DOHH2 (cell line): Measurements from ENCODE around the gene SLC22A14.

ENCODE experiments used
- H3F3A ChIP-seq: fragments of 200-600 bp; sonication (generic), shearing (Covaris generic); 2 replicates; pipeline ENCODE4 v1.6.0; 2016; ENCODE audit warnings: antibody characterized with exemption, mild to moderate bottlenecking; ENCODE audit not compliant: control insufficient read depth, insufficient read depth
- H3K27ac ChIP-seq: fragments of 200-600 bp; sonication (generic); 2 replicates; pipeline ENCODE4 v1.5.1; 2014; ENCODE audit warnings: low read depth, mild to moderate bottlenecking, low read length, moderate library complexity
- H3K27me3 ChIP-seq: fragments of 200-600 bp; sonication (generic); 2 replicates; pipeline ENCODE4 v1.6.1; 2014; ENCODE audit warnings: mild to moderate bottlenecking, low read length, mixed read lengths; ENCODE audit not compliant: control insufficient read depth
- H3K36me3 ChIP-seq: fragments of 200-600 bp; sonication (generic); 2 replicates; pipeline ENCODE4 v1.6.1; 2014; ENCODE audit warnings: mild to moderate bottlenecking, low read length, moderate library complexity, mixed read lengths; ENCODE audit not compliant: control insufficient read depth
- H3K4me1 ChIP-seq: fragments of 200-600 bp; sonication (generic); 2 replicates; pipeline ENCODE4 v1.6.1; 2014; ENCODE audit warnings: mild to moderate bottlenecking, low read length, mixed read lengths; ENCODE audit not compliant: control insufficient read depth
- H3K4me2 ChIP-seq: fragments of 200-600 bp; sonication (generic); 2 replicates; pipeline ENCODE4 v1.6.0; 2014; ENCODE audit warnings: mild to moderate bottlenecking, low read length, moderate library complexity
- H3K4me3 ChIP-seq: fragments of 200-600 bp; sonication (generic); 2 replicates; pipeline ENCODE4 v1.5.1; 2014; ENCODE audit warnings: mild to moderate bottlenecking, low read length, mixed read lengths
- H3K79me2 ChIP-seq: fragments of 200-600 bp; sonication (generic); 2 replicates; pipeline ENCODE4 v1.6.1; 2014; ENCODE audit warnings: mild to moderate bottlenecking, low read length, mixed read lengths; ENCODE audit not compliant: control insufficient read depth
- H3K9me2 ChIP-seq: fragments of 200-600 bp; sonication (generic); replicated peaks from 2 replicates; pipeline ENCODE4 v1.6.1; 2014; ENCODE audit warnings: mild to moderate bottlenecking, low read length, mixed read lengths; ENCODE audit not compliant: control insufficient read depth
- H3K9me3 ChIP-seq: fragments of 200-600 bp; sonication (generic); 2 replicates; pipeline ENCODE4 v1.6.1; 2014; ENCODE audit warnings: antibody characterized with exemption, low read length, mixed read lengths; ENCODE audit not compliant: control insufficient read depth, insufficient read depth
- H4K20me1 ChIP-seq: fragments of 200-600 bp; sonication (generic); 2 replicates; pipeline ENCODE4 v1.6.0; 2014; ENCODE audit warnings: low read depth, mild to moderate bottlenecking, antibody characterized with exemption, low read length, moderate library complexity; ENCODE audit not compliant: control insufficient read depth, insufficient read depth
- EZH2phosphoT487 ChIP-seq: fragments of 200-600 bp; sonication (generic); IDR thresholded peaks from 2 replicates; pipeline ENCODE4 v1.6.1; 2017; ENCODE audit warnings: borderline replicate concordance, mild to moderate bottlenecking, antibody characterized with exemption, low read length, moderate library complexity, mixed read lengths
- TF ChIP-seq, protein P1 (sequence below): fragments of 200-600 bp; sonication (generic); IDR thresholded peaks from one replicate; pipeline ENCODE4 v1.5.1; 2014; ENCODE audit warnings: antibody characterized with exemption, mild to moderate bottlenecking, low read depth, low read length; ENCODE audit not compliant: poor library complexity, severe bottlenecking

The SLC22A14 gene

DNA sequence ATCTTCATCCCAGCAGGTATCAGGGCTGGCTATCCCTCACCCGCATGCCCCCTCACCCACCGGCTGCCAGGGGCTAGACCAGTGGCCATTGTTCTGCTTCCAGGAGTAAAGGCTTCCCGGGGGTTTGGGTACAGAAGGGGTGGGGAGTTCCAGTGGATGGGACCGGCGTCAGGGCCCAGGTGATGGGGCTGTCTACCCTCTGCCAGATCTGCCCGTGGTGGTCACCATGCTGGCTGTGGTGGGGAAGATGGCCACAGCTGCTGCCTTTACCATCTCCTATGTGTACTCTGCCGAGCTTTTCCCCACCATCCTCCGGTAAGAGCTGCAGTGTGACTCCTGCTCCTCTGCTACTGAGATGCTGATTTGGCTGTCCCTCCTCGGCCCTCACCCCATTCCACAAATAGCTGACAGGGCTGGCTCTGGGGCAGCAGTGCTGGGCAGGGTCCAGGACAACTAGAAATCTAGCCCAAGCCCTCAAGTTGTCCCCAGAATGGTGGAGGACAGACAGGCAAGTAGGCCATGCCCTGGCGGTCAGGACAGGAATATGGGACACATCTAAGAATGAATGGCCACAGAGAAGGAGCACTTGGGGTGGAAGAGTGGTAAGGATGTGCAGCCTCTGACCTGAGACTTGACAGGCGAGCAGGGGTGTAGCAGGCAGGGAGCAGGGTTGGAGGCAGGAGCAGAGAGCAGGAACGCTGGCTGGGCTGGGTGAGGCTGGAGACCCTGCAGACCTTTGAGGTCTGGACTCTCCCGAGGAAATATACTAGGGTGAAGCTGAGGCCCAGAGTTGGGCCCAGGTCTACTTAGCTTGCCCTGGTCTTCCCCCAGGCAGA lies 5.8 kb upstream of the SLC22A14 start:
- H3K79me2 ChIP-seq = no peaks in the 10 kb centered on the region
- no peaks in the 10 kb centered on the region for H3K9me2 ChIP-seq
- no peaks in the 10 kb centered on the region for H3K36me3 ChIP-seq
- H3K4me3 ChIP-seq = no peak overlapping the region
- no peak overlapping the region for H3K27ac ChIP-seq
- H3K4me2 ChIP-seq = no peak overlapping the region
- TF ChIP-seq, protein P1, sequence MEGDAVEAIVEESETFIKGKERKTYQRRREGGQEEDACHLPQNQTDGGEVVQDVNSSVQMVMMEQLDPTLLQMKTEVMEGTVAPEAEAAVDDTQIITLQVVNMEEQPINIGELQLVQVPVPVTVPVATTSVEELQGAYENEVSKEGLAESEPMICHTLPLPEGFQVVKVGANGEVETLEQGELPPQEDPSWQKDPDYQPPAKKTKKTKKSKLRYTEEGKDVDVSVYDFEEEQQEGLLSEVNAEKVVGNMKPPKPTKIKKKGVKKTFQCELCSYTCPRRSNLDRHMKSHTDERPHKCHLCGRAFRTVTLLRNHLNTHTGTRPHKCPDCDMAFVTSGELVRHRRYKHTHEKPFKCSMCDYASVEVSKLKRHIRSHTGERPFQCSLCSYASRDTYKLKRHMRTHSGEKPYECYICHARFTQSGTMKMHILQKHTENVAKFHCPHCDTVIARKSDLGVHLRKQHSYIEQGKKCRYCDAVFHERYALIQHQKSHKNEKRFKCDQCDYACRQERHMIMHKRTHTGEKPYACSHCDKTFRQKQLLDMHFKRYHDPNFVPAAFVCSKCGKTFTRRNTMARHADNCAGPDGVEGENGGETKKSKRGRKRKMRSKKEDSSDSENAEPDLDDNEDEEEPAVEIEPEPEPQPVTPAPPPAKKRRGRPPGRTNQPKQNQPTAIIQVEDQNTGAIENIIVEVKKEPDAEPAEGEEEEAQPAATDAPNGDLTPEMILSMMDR = no peak
- TF ChIP-seq EZH2phosphoT487 = no peak
- peaks cover 4% of the 10 kb centered on the region; the same call in 1 of the 2 replicates for H3K4me1 ChIP-seq
- no peaks in the 10 kb centered on the region for H3F3A ChIP-seq
- H3K27me3 ChIP-seq = no peaks in the 10 kb centered on the region
- H3K9me3 ChIP-seq = no peaks in the 10 kb centered on the region
- H4K20me1 ChIP-seq = no peaks in the 10 kb centered on the region

DNA sequence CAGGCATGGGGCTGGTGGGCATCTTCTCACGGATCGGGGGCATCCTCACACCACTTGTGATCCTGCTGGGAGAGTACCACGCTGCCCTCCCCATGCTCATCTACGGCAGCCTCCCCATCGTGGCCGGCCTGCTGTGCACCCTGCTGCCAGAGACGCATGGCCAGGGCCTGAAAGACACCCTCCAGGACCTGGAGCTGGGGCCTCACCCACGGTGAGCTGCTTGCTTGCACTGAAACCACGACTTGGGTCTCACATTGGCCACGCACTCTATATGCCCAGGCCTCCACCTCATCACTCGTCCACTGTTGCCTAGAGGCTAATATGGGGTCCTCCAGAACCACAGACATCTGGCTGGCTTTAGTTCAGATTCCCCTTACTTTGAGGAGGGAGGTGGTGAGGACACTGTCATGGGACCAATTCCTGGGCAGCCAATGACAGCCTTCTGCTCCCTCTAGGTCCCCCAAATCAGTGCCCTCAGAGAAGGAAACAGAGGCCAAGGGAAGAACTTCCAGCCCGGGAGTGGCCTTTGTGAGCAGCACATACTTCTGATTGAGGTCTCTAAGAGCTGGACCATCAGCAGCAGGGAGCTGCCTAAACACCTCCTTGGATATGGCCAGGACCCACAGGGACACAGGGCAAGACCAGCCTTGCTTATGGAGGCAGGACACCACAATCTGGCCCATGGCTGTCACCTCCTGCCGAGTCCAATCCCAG lies 5.0 kb upstream of the SLC22A14 start:
- H4K20me1 ChIP-seq = no peaks in the 10 kb centered on the region
- H3K9me2 ChIP-seq = no peaks in the 10 kb centered on the region
- H3K36me3 ChIP-seq = no peaks in the 10 kb centered on the region
- no peaks in the 10 kb centered on the region for H3F3A ChIP-seq
- no peaks in the 10 kb centered on the region for H3K79me2 ChIP-seq
- no peaks in the 10 kb centered on the region for H3K27me3 ChIP-seq
- H3K9me3 ChIP-seq = no peaks in the 10 kb centered on the region
- no peak overlapping the region for H3K4me3 ChIP-seq
- no peak overlapping the region for H3K27ac ChIP-seq
- H3K4me1 ChIP-seq = peaks cover 4% of the 10 kb centered on the region; the same call in 1 of the 2 replicates
- TF ChIP-seq EZH2phosphoT487 = no peak
- TF ChIP-seq, protein P1 = no peak
- H3K4me2 ChIP-seq = no peak overlapping the region

DNA sequence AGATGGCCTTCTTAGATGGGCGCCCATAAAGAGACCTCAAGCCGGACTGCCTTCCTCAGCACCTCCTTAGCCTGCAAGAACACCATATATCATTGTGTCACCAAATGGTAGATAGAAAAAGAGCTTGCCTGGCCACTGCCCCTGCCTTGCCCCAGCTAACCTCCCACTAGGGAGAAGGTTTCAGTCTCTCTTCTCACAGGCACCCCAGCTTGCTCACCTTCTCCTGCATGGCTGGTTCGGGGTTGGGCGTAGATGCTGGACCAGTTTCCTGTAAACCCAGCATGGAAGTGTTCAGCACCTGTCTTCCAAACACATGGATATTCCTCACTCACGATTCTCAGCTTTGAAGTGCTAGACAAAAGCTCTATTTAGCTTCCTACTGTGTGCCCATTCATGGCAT lies 3.3 kb upstream of the SLC22A14 start:
- Histone ChIP-seq H3F3A (no peaks in the 10 kb centered on the region), H3K4me2 (no peak overlapping the region), H3K27ac (no peak overlapping the region), H3K4me1 (no peaks in the 10 kb centered on the region), H4K20me1 (no peaks in the 10 kb centered on the region), H3K36me3 (no peaks in the 10 kb centered on the region), H3K79me2 (no peaks in the 10 kb centered on the region), H3K9me2 (no peaks in the 10 kb centered on the region), H3K27me3 (no peaks in the 10 kb centered on the region), H3K4me3 (no peak overlapping the region), H3K9me3 (no peaks in the 10 kb centered on the region)
- TF ChIP-seq, protein P1 = no peak
- no peak for TF ChIP-seq EZH2phosphoT487
